HG03095 (cell line): ENCODE results near the gene EEPD1.

Experiments
- ATAC-seq: cut with Tn5 transposase; IDR thresholded peaks from one replicate; pipeline ENCODE4 v1.9.1; 2021; ENCODE audit warnings: moderate library complexity; ENCODE audit not compliant: unreplicated experiment

The EEPD1 gene

DNA sequence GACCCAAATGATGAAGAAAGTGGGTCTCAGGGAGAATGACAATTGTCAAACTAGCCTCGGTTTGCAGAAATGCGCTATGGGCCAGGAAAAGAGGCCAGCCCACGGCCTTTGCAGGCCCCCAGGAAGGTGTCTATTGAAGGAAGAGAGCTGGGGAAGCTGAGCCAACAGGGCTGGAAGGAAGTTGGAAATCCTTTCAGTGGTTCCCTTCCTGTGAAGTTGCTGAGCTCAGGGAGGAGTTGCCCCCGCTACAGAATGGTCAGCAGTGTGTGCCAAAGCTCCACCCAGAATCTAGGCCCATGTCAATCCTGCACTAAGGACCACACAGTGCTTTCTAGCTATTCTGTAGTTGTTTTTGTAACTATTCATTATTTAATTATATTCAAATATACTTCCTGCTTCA is 145.1 kb downstream of the EEPD1 start:
- ATAC-seq: no peak

DNA sequence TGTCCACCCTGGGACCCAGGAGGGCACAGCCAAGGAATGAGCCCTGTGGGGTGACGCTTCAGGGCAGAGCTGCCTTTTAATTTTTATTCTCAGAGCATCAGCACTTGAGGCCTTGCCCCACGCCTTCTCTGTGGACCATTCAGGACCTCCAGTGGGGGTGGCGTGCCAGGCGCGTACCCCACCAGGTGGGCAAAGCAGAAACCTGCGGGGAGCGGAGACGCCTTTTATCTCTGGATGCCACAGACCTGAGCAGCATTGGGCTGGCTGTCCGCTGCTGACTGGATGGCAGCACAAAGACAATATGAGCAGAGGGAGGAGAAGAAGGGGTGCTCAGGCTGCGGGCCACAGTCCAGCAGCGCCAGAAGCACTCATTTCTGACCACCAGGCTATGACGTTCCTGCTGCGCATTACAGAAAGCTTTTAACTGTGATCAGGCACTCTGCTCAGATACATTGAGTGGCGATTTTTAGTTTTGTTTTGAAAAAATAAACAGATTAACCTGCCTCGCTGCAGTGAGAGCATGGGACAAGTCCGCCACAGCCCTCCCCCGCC is 146.2 kb downstream of the EEPD1 start:
- no peak for ATAC-seq

DNA sequence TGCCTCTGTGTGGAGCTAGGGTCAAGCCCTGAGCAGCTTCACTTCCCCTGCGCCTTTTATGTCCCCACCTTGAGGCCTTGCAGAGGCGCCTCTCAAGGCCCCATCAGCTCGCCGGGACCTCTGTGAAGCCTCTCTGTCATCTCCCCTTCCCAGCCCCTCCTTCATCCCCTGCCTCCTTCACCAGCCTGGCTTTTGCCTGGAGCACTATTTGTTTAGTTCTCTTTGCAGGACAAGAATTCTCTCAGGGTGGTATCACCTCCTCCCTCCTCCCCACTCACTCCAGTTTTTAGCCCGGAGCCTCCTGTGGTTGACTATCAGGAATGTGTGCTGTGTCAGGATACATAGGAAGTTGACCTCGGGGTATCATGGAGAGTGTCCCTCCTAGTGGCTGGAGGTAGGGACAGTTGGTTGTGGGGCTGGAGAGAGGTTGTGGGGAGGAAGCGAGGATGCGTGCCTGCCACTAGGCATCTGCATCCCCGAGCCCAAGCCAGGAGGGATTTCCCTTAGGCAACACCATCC is 146.8 kb downstream of the EEPD1 start:
- ATAC-seq: no peak

DNA sequence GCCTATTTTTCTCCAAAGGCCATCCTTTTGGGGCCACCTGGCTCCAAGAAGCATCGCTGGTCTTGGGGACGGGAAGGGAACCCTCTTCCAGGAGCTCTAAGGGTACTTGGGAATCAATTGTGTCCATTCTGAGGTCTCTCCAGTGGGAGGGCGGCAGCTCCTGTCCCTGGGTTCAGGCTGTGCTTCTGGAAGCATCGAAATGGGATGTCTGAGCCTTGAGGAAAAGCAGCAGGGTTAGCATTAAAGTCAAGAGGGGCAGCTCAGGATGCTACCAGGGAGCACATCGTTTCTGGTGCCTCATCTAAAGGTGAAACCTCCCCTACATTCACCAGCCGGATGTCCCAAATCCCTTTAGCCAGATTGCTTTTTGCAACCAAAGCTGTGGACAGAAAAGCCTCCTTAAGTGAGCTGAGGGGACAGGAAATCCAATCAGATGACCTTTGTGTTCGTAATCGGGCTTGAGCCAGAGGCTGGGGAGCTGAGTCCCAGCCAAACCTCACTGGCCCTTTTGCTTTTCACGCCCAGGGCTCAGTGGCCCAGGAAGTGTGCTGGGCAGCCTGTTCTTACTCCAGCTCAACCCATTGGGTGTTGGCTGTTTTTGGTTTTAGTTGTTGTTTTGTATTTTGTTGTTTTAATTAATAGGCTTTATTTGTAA is 147.8 kb downstream of the EEPD1 start:
- no peak for ATAC-seq

DNA sequence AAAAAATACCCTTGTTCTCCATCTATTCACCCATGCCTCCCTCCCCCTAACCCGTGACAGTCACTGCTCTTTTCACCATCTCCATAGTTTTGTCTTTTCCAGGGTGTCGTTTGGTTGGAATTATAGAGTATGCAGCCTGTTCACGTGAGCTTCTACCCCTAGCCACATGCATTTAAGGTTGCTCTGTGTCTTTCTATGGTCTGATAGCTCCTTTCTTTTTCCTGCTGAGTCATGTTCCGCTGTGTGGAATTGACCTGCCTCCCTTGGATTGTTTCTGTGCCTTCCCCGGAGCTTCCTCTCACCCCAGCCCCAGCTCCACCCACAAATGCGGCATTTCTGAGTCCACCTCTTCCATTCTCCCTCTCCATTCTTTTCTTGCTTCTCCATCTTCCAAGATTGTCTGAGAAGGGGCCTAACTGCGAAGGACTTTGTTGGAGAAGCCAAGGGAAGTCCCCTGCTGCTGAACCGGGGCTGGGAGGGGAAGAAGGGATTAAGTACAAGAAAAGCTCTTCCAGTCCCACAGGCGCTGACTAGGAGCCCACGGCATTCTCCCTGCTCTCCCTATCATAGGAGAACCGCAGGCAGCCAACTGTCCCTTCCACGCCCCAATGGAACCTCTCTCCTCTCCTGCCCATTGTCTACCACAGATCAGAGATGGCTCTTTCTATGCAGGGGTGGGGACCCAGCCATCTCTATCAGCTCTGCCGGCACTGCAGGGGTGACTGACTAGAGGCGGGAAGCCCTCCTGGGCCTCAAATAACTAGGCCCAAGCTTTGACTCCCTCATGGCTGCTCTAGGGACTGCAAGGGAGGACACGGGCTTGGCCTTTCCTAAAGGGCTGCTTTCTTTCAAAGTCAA is 149.1 kb downstream of the EEPD1 start:
- no peak for ATAC-seq

DNA sequence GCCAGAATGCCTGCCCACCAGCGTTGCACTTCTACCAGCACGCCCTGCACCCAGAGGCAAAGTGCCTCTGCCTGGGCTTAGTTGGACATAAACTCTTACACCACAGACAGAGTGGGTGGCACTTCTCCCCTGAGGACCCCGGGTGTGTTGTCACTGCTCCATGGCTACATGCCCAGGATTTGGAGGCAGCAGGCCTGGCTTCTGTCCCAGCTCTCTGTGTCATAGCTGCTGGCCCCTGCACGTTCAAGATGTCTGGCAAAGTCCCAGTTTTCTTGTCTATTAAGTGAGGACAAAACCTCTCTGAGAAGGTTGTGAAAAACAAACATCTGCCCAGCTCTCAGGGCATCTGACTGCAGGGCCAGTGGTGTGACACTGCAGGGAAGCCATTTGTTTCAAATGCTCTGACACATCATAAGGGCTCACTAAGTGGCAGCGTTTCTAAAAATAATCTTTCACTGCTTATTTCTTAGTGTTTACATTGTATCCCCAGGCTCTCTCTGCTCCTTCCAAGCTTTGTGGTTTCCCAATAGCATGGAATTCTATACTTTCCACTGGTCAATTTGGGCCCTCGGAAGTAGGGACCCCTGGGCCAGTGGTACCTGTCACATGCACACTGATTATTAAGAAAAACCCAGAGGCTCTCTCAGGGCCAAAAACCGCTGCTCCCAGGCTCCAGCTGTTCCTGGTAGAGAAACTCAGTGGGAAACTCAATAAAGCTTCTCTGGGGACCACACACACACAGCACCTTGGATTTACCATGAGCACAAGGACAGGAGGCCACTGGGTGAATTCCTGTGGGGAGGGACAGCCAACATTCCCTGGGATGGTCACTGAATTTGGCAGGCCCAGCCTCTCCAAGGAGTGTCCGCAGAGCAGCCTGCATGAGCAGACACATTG is 150.4 kb downstream of the EEPD1 start:
- no peak for ATAC-seq

DNA sequence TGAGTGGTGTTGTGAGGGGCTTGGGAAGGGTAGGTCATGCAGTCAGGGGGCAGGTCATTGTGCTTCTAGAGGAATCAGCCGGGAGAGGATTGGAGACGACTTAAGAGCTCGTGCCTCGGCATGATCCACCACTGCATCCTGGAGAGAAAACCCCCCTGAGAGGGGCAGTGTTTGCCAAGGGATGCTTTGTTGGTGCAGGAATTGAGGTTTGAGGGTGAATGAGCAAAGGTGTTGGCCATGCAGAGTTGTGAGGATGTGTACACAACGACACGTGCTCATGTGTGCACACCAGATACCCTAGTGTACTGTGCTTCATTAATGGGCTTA is 151.0 kb downstream of the EEPD1 start:
- ATAC-seq: no peak

DNA sequence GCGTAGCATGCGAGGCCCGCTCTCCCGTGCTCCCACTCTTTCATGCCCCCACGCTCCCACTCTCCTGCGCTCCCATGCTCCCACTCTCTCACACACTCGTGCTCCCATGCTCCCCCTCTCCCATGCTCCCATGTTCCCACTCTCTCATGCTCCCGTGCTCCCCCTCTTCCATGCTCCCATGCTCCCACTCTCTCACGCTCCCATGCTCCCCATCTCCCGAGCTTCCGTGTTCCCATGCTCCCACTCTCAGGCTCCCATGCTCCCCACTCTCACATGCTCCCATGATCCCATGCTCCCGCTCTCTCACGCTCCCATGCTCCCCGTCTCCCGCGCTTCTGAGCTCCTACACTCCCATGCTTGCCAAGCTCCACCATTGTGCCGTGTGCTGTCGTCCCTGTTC is 152.2 kb downstream of the EEPD1 start:
- ATAC-seq: no peak

DNA sequence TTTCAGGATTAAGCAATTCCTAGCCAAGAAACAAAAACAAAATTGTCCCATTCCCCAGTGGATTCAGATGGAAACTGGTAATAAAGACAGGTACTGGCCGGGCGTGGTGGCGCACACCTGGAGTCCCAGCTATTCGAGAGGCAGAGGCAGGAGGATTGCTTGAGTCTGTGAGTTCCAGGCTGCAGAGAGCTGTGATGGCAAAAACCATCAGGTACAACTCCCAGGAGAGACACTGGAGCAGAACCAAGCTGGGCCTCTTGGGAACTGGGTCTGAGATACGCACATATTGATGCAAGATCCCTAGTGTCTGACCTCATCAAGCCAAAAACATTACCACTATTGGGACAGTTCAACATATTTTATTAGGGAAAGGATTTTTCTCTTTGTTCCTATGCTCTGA is 152.6 kb downstream of the EEPD1 start:
- no peak for ATAC-seq

DNA sequence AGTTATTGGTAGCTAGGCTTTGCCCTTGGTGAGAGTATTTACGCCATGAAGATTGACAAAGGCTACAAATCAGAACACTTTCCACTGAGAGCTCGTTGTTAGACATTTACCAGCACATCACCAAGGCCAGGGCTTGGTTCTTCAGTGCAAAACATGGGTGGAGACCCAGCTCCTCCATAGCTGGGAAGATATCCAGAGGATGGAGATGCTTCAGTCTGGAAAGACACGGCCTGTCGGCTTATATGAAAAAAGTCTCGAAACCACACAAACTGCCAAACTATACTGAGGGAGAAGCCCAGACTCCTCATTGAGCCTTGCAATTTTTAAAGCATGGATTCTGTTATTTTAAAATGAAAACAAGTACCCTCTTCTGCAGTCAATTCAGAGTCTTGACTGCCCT is 153.2 kb downstream of the EEPD1 start:
- ATAC-seq: no peak

DNA sequence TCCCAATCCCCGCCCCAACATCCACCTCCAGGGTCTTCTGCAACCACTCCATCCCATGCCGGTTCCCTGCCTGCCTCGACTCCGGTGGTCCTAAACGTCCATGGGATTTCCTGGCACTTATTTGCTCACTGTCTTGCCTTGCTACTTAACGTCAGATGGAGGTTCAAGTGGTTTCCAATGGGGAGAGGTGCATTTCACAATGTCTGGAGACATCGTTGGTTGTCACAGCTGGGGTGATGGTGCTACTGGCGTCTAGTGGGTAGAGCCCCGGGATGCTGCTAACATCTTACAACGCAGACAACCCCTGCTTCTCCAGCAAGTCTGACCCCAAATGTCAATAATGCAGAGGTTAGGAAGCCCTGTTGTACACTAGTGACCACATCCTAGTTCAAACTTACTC is 153.7 kb downstream of the EEPD1 start:
- ATAC-seq: no peak

DNA sequence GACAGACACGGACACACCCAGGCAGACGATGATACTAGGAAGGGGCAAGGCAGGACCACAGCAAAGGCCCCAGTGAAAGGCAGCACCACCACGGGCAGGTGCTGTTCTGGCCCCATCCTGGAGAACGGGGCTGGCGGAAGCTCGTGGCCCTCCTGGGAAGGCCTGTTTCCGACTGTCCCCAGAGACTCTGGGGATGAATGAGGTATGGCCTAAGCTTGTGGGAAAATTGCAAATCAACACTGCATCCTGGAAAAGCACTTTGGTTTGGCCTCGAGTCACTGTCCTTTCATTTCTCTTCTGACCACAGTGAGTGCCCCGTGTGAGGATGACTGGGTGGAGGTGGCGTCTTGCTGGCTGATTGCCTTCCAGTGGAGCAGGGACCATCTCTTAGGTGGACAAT is 155.0 kb downstream of the EEPD1 start:
- ATAC-seq: no peak

DNA sequence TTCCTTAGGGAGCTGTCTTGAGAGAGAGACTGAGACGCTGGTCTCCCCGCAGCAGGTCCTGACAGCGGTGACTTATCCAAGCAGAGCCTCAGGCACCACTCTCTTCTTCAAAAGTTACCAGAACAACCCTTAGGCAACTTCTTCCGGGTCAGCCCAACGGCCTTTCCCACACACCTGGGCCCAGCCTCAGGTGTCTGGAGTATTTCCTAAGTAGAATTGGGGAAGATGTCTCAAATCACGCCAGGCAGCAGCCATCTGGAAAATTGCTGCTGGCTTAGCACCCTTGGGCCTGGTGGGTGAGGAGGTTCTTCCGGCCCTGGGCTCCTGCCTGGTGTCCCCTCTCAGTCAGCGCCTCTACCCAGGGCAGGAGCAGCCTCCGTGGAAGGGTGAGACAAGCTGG is 156.2 kb downstream of the EEPD1 start:
- no peak for ATAC-seq

DNA sequence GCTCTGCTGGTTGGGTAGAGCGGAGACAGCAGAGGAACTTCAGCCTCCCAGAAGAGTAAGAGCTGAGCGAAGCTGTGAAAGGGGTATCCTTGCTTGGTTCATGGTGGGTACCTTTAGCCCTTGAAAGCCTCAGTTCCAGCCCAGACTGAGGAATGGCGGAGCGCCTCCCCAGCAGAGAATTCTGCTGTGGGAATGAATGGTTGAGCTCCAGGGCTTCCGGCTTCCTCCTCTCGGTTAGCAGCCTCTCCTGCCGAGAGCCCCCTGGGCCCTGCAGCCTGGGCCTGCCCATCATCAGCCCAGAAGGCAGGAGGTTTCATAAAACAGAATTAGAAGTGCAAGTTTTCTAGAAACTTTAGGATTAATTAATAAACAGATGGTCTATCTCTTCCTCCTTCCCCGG is 156.7 kb downstream of the EEPD1 start:
- no peak for ATAC-seq

DNA sequence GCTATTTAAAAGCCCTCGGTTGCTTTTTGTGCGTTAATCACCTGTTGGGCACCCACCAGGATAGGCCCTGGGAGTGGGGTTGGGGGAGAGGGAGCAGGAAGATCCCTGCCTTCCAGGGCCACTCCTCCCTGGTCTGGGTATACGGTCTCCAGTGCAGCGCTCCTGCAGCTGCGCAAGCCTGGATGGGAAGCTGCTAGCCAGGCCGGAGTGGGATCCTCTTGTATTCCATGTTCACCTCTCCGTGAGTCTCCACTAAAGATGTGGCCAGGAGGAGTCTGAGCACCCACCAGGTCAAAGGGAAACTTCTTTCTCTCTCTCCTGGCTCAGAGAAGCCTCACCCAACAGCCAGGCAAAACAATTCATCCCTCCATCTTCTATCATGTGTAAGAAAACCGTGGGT is 157.8 kb downstream of the EEPD1 start:
- no peak for ATAC-seq

DNA sequence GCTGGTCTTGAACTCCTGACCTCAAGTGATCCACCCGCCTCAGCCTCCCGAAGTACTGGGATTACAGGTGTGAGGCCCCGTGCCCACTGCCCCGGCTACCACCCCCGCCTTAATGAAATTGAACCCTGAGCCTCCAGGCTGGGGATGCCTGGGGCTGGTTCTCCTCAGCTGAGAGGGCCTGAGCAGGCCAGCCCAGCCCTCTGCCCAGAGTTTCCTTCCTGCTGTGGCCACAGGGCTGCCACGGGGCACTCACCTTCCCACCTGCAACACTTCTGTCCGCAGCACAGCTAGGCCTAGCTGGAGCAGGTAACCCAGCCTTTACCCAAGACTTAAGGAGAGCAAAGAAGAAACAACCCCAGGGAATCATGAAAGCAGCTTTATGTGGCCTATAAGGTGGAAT is 158.5 kb downstream of the EEPD1 start:
- no peak for ATAC-seq

DNA sequence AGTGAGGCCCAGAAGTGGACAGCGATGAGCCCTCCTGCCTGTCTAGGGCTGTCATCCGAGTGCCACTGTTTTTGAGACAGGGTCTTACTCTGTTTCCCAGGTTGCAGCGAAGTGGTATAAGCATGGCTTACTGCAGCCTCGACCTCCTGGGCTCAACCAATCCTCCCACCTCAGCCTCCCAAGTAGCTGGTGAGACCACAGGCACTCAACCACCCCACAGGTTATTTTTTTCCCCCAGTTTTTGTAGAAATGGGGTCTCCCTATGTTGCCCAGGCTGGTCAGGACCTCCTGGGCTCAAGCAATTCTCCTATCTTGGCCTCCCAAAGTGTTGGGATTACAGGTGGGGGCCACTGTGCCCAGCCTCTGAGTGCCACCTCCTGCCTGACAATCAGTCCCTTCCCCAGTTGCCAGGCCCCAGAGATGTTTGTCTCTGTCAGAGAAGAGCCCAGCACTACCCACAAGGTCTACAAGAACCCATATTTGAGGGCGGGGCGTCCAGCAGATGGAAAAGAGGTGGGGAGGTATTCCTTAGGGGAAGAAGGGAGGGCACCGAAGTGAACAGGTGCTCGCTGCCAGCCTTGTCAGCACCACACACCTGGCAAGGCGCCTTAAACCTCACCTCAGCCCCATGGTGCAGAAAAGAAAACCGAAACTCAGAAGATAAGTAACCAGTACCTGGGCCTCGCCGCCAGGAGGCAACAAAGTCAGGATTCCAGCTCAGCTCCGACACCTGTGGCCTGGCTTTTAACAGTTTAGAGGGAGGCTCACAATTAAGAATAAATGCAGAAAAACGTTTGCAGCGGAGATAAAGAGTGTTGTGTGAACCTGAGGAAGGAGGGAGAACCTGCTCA is 159.2 kb downstream of the EEPD1 start:
- no peak for ATAC-seq

DNA sequence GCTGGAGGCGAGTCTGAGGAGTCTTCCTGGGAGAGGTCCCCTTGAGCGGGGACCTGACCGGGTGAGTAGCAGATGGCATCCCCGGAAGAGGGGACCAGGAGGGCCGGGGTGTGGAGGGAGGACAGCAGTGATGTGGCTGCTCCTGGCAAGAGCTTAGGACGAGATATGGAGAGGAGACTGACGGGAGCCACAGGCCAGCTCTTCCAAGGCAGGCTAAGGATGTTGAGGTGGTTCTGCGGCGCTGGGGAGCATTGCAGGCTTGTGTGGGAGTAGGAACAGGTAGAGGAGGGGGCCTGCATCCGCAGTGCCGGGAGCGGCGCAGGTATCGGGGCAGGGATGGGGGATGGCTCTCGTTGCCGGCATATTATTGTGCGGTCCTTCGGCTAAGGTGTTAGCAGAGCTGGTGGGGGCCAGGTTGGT is 159.9 kb downstream of the EEPD1 start:
- no peak for ATAC-seq

DNA sequence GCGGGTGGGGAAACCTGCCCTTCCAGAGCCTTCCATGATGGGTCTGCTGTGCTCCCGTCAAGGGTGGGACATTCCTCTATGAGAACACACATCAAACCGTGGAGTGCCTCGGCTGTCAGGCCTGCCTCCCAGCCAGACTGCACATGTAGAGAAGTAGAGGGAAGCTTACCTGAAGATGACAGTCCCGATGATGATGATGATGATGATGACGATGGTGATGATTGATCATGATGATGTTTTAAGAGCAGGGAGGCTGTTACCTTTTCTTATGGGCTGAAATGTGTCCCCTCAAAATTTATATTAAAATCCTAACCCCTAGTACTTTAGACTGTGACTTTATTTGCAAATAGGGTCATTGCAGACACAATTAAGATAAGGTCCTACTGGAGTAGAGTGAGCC is 160.6 kb downstream of the EEPD1 start:
- ATAC-seq: no peak

DNA sequence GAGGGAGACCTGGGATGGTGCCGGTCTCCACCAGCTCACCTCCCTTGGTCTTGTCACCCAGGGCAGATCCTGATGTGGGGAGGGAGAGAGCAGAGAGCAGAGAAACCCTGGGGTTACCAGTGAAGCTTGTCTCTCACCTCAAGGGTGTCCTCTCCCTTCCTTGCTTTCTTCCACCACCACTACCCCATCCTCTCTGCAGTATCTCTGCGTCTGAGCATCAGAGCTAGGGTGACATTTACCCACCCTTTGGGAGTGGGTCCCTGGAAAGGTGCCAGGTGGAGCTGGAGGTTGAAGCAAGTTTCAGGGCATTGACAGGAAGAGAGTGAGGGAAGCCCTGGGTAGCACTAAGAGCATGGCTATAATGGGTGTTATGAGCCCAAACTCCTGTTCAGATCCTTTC is 161.4 kb downstream of the EEPD1 start:
- no peak for ATAC-seq
